Globus pallidus (tissue), 1 donor: ENCODE results near the gene TMC6.

Experiments used
- DNase-seq: peaks from one replicate; pipeline ENCODE4 v3.0.0-alpha.2; 2015; ENCODE audit warnings: low spot score

Gene TMC6

DNA sequence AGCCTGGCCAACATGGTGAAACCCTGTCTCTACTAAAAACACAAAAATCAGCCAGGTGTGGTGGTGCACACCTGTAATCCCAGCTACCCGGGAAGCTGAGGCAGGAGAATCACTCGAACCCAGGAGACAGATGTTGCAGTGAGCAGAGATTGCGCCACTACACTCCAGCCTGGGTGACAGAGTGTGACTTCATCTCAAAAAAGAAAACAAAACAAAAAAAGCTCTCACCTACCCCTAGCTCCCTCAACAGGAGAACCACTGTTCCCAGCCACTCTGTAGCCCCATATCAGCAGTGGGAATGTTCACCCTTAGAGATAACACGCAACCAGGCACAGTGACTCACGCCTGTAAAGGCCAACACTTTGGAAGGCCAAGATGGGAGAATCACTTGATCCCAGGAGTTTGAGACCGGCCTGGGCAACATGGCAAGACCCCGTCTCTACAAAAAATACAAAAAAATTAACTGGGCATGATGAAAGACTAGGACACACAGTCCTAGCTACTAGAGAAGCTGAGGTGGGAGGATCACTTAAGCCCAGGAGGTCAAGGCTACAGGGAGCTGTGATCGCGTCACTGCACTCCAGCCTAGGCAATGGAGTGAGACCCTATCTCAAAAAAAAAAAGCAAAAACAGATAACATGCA lies 7.4 kb upstream of the TMC6 start:
- no peak for DNase-seq

DNA sequence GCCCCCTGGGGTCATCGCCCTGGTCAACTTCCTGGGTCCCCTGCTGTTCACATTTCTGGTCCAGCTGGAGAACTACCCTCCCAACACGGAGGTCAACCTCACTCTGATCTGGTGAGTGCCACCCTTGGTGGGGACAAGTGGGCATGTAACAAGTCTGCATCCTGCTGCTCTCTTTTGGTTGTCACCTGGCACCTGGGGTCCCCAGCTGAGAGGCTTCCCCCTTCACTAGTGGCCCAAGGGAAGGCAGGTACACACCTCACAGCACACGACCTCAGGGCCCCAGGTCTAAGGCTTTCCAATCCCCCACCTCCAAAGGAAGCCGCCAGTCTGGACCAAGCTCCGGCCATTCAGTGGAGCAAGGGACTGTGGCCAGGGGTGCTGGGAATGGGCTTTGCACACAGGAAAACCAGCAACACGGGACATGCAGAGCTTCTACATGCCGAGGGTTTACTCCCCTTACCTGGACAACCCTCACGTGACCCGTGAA lies 6.4 kb upstream of the TMC6 start:
- DNase-seq: no peak

DNA sequence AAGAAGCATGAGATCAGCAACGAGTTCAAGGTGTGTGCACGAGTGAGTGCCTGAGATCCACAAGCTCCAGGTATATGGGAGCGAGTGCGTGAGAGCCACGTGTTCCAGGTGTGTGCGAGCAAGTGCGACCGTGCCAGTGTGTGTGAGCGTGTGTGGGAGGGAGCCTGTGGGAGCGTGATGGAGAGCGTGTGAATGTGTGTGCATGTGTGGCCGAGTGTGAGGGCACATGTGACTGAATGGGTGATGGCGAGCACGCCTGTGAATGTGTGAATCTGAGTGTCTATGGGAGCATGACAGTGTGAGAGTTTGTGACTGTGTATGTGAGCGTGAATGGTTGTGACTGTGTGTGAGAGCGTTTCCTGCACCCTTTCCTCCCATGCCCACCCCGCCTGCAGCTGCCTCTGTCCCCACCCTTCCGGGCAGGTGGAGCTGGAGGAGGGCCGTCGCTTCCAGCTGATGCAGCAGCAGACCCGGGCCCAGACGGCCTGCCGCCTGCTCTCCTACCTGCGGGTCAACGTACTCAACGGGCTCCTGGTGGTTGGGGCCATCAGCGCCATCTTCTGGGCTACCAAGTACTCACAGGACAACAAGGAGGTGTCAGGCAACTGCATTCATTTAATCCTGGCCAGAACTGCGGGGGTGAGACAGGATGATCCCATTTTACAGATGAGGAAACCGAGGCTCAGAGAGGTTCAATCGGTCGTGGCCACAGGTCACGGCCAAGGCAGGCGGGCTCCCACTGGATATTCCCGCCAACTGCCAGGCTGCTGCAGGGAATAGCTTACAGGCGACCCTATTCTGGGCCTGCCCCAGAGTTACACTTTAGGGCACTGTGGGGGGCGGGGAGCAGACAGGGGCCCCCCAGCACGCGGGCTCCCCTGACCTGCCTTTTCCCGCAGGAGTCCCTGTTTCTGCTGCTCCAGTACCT lies 5.7 kb upstream of the TMC6 start:
- no peak for DNase-seq

DNA sequence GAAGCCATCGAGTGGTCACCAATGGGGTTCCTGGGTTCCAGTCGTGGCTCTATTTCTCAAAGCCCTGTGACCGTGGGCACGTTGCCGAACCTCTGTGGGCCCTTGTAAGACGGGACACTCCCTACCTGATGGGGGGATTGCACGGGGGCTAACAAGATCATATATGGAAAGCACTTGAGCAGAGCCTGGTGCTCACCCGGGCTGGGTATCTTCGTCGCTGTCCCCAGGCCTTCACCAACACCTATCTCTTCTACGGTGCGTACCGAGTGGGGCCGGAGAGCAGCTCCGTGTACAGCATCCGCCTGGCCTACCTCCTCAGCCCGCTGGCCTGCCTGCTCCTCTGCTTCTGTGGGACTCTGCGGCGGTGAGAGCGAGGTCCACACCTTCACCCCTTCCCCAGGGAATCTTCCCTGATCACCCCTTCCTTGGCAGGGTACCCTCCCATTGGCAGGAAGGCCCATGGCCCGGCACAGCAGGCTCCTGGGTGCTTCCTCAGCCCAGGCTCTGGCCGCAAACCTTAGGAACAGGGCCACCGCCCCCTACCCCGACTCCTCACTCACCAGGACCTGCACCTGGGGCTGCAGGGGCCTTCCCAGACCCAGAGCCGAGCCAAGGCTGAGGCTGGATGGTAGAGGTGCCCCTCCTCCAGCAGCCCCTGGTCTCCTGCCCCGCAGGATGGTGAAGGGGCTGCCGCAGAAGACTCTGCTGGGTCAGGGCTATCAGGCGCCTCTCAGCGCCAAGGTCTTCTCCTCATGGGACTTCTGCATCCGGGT lies 4.8 kb upstream of the TMC6 start:
- no peak for DNase-seq

DNA sequence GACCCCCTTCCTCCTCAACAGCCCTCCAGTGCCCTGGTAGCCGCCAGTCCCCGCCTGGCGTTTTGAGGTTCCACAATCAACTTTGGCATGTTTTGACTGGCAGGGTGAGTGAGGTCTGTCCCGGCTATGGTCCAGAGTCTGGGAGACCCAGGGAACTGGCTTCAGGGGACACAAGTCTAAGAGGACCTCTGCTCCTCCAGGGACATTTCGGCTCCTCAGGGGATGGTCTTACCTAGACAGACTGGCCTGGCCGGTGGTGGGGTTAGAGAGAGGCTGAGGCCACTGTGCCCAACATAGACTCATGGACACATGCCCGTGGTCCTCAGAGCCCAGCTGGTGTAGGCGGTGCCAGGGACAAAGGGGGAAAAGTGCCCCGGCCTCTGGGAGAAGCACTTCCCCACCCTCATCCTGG lies 4.2 kb upstream of the TMC6 start:
- DNase-seq: no peak

DNA sequence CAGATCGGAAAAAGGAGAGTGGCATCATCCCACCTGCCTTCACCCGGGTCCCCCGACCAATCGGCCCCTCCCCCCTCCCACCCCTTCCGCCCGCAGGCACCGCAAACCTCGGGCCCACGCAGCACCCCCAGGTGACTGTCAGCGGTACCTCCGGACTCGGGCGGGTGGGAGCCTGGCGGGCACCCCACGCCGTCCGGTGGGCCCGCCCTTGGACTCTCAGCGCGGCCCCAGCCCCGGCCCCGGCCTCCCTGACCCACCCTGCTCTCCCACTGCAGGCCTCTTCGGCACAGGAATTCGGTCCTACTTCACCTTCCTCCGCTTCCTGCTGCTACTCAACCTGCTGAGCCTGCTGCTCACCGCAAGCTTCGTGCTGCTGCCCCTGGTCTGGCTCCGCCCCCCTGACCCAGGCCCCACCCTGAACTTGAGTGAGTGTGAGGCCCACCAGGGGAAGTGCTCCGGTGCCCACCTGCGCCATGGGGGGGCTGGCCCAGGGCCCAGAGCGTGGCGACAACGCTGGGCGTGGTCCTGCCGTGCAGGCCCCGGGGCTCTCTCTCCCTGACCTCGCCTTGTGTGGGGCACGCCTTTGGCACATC lies 3.6 kb upstream of the TMC6 start:
- DNase-seq: no peak

DNA sequence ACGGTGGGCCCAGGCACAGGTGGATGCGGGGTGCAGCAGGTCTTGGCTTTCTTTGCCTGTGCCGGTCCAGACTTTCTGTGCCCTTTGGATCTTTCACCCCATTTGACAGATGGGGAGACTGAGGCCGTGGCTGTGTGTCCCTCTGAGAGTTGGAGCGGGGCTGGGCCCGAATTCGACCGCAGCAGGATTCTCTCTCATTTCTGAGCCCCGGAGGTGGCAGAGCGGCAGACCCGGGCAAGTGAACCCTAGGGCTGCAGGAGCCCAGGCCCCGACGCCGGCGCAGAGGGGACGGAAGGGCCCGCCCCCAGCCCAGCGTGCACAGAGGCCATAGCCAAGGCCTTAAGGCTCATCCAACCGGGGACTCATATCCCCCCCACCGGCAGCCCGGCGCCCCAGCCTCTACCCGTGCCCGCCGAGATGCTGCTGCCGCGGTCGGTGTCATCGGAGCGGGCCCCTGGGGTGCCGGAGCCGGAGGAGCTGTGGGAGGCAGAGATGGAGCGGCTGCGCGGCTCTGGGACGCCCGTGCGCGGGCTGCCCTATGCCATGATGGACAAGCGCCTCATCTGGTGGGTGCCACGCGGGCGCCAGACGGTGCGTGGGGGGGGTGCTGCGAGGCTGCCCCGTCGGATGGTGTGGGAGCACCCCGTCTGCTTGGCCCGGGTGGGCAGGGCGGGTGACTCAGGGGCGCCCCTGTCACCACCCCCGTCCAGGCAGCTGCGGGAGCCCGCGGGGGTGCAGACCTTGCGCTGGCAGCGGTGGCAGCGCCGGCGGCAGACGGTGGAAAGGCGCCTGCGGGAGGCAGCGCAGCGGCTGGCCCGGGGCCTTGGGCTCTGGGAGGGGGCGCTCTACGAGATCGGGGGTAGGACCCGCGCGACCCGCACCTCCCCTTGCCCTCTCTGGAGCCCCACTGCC lies 2.9 kb upstream of the TMC6 start:
- no peak for DNase-seq

DNA sequence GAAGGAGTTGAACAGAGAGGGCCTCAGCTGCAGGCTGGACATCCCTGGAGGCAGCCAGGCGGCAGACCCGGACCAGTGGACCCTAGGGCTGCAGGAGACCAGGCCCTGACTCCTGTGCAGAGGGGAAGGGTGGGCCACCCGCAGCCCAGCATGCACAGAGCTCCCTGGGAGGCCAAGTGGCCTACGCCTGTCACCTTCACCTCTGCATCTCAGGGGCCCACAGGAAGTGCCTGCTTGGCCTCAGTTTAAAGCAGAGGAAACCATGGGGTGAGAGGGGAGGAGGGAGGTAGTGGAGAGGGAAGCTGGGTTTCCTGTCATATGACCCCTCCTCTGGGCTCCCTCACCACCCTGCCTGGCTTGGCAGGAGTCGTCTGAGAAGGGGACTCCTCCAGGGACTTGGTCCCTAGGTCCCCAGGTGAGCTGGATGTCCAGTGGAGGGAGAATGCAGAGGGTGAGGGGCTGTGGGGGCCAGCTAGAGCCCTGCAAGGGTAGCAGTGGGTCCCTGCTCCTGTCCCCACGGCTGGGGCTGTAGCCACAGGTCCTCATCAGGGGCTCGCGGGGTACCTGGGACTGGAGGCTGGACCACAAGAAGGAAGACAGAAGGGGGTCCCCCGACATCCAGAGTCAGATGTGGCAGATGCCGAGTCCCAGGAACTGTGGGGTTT lies 2.0 kb upstream of the TMC6 start, which contains the start of gene TMC8:
TSS of gene TMC8 (plus strand) at position 335 of the 665 bp plus-strand sequence. CDS start 818 bp downstream, outside the sequence.
- no peak for DNase-seq

DNA sequence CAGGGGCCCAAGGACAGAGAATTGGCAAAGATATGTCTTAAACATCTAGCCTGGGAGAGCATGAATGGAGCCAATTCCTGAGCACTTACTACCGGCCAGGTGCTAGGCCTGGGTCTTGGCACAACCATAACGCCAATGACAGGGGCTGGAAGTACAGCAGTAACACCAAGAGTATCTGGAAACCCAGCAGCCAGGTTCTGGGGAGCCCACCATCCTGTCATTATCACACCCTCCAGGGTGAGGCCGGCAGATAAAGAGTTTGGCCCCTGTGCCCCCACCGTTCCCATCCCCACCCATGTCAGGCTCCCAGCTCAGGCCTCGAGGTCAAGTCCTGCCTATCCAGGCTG lies 1.5 kb upstream of the TMC6 start:
- no peak for DNase-seq

DNA sequence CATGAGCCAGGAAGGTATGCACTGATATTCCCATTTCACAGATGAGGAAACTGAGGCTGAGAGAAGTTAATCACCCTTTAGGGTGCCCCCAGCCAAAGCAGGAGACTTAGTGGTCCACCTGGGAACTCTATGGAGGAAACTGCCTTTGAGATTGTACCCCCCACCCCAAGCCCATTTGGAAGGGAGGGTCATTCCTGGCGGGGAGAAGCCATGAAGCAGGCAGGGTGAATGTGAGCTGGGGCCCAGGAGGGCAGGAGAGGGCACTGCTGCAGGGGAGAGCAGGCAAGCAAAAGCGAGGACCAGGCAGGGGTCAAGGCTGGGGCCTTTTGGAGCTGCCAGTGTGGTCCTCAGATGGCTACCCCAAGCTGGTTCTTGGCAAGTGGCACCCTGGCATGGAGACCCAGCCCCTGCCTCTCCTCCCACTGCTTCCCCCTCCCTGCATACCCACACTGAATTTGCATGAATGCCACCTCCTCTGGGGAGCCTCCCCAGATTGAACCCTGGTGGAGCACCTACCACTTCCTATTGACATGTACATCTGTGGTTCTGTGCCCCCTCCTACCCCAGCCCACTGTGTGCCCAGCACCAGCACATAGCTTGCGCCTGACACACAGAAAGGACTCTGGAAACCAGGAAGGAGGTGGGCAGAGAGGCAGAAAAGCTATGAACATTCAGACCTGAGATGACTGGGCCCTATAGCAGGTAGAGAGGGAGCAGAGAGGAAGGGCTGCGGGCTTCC lies 965 bp upstream of the TMC6 start:
- no peak for DNase-seq

DNA sequence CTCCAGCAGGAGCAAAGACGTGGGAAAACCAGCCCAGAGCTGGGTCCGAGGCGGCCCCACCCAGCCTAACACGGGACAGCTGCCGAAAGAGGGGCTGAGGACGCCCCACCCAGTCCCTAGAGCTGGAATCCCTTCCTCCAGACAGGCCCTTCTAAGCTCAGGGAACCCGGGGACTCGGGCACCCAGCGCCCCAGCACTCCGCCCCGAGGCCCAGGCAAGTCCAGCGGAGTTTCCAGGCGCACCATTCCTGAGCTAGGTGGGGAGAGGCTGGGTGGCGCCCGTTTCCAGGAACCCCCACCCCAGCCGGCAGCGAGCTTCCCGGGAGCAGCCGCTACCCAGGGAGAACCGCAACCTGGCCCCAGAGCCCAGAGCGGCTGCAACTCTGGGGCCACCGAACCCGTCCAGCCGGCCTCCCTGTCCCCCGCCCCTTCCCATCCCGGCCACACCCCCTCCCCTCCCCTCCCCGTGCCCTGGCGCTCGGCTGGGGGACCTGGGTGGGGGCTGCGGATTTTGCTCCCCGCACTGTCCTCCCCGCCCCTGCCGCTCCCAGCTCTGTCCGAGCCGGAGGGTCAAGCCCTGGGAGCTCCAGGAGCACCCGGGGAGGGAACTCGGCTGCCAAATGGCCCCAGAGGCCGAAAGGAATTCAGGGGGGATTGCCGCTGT lies 536 bp downstream of the TMC6 start:
- DNase-seq: peak; percentile 73

DNA sequence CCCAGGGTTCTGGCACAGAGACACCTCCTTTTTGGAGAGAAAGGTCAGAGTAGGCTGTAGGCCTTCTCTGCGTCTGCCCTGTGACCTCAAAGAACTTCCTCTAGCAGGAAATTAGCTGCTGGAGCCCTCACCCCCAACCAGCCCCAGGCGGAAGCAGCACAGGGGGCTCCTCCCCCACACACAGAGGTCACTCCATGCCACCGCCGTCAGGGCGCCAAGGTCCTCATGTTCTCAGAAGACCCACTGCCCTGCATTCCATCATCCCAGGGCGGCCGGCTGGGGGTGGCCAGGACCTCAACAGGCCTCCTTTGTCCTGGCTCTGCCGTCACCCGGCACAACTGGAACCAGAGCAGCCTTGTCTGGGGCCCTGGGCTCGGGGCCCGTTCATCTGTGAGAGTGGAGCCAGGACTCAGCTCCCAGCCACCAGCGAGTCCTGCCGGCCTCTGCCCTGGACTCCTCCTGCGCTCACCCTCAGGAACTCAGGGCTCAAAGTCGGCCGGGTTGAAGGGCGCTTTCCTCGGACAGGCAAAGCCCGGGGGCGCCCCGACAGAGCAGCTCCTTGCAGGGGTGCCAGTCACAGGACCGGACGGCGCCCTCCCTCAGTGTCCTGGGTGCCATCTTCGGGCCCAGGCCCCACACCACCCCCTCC lies 1.2 kb downstream of the TMC6 start:
- DNase-seq: peak; percentile 95

DNA sequence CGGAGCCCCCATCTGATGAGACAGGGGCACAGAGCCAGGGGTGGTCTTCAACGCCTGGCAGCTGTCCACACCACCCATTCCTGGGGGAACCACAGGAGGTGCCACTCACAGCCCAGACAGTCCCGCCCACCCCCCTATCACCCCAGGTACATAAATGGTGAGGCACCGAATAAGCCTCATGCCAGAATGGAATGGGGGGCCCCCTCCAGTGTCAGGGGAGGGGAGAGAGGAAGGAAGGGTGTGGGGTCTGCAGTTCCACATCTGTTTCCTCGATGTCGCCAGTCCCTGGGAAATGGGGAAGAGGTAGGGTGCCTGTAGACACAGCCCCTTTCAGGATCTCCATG lies 1.7 kb downstream of the TMC6 start:
- DNase-seq: no peak

DNA sequence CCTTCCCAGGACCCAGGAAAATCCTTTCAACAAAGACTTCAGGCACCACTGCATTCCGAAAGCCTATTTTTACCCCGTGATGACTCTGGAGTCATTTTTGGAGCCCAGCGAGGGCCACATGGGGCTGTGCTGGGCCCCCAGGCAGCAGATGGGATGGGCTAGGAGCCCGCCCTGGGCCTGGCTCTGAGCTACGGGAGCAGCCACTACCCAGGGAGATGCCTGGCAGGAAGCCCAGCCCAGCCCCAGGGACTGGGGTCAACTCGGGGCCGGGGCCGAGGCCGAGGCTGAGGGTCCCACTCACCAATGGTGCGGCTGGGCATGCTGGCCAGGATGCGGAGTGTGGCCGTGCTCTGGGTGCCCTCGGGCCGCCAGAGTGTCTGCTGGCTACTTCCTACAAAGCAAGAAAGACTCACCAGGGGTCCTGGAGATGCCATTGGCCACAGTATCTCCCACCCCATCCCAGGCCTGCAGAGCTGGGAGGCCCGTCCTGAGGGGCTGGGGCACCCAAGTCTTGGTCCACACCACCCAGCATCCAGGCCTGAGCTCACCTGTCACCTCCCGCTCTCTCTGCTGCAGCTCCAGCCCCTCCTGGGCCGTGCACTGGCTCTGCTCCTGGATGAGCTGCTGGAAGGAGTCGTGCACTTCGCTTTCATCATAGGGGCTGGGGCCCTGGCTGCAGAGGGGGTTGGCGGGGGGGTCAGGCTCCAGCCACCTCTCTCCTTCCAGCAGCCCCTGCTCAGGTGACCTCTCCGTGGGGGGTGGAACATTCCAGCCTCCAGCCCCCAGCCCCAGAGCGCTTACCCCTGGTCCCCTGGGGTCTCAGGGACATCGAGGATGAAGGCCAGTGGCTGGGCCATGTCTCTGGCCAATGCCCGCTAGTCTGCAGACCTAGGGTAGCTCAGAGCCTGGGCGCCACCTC lies 2.3 kb downstream of the TMC6 start:
- DNase-seq: no peak

DNA sequence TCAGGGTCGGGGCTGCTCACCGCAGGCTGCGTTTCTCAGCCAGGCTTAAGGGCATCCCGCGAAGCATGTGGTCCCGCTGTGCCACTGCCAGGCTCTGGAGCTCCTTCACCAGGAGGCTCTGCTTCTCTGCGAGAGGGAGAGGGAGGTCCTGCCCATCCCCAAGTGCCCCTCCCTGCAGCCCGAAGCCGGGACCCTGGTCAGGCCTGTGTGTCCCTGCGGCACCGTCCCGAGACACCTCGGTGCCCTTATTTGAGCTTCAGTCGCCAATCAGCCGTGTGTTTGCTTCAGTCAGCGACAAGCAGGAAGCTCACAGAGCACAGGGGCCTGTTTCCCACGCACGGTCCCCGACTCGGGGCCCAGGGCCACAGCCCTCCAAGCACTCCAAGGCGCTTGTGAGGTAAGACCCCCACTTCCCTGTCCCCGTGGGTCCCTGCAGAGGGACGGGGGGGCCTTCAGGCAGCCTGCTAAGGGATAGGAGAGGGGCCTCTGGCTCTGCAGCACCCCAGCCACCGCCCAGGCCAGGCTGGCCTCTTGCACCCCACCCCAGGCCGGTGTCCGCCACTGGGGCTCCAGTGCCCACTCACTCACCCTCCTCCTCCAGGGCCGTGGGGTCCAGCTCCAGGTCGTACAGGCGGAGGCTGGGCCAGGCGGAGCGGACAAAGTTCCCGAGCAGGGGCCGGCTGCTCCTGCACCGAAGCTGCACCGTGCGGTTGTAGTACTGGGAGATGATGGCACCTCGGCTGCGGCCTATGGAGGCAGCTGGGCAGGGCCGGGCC lies 3.2 kb downstream of the TMC6 start:
- DNase-seq: no peak

DNA sequence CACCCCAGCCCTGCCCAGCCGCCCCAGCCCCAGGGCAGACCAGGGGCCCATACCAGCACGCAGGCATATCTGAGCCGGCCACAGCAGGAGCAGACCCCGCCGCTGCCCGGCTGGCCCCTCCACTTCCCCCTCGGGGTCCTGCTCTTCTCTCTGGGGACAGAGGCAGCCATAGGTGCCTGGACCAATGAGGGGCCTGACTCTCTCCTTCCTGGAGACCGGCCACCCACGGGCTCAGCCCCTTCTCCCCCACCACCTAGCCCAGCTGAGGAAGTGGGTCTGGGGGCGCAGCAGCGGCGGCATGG lies 3.8 kb downstream of the TMC6 start:
- no peak for DNase-seq
